HCT116 (cell line): ENCODE measurements around the gene KLK15.

Source experiments
- CTCF ChIP-seq, 3 experiments: fragments of 200-600 bp in 1 of 3; sonication (generic) in 1 of 3; IDR thresholded peaks in 2 of 3; conservative IDR thresholded peaks in 1 of 3; 2 replicates each; pipeline ENCODE4 v1.5.1; 2012 to 2017; ENCODE audit warnings: low read depth in 2 of 3, low read length in 2 of 3, antibody characterized with exemption in 1 of 3, borderline replicate concordance in 1 of 3, control low read depth in 1 of 3, mild to moderate bottlenecking in 1 of 3, mixed read lengths in 1 of 3, mixed run types in 1 of 3, moderate library complexity in 1 of 3; ENCODE audit not compliant: insufficient read depth in 1 of 3
- EZH2 ChIP-seq: fragments of 200-600 bp; sonication (generic); IDR thresholded peaks from 2 replicates; pipeline ENCODE4 v1.6.1; 2017; ENCODE audit warnings: antibody characterized with exemption, mixed run types
- EZH2phosphoT487 ChIP-seq: fragments of 200-600 bp; IDR thresholded peaks from 2 replicates; pipeline ENCODE4 v1.6.1; 2018; ENCODE audit warnings: antibody characterized with exemption, borderline replicate concordance
- ZBTB33 ChIP-seq: IDR thresholded peaks from 2 replicates; pipeline ENCODE4 v1.6.1; 2011; ENCODE audit warnings: mild to moderate bottlenecking, low read length, moderate library complexity; ENCODE audit not compliant: insufficient replicate concordance; ENCODE audit errors: extremely low read depth

- TF ChIP-seq EZH2 (no peak), EZH2phosphoT487 (no peak), ZBTB33 (no peak), CTCF (IDR thresholded peaks at IDR 0.05 in 2 of 3, conservative IDR thresholded peaks at IDR 0.05 in 1 of 3; ENCODE audit: borderline replicate concordance in 1 of 3, insufficient read depth in 1 of 3, low read depth in 2 of 3, low read length in 2 of 3) (no peak)
Observed at GRCh38 chr19:50798659-50799546, 34.5 kb downstream of the KLK15 start.
